SK-N-SH treated with all-trans-retinoic acid at 6 μM for 48 hours (cell line): ENCODE results near the gene EGFL7.
A peak's percentile ranks its signal among the peaks of the same experiment; 100 is the strongest.

Experiments
- ATAC-seq: fragments of 200-7000 bp; cut with Tn5 transposase; 3 replicates; pipeline ENCODE4 v1.9.1; 2020; ENCODE audit warnings: mild to moderate bottlenecking, moderate library complexity
- ARNTL ChIP-seq: fragments of 450-650 bp; formaldehyde crosslinking; IDR thresholded peaks from 2 replicates; pipeline ENCODE4 v1.5.0; 2020; ENCODE audit warnings: low read depth, mild to moderate bottlenecking, moderate library complexity, borderline replicate concordance
- BACH2 ChIP-seq: fragments of 250-450 bp; sonication (Bioruptor Pico); IDR thresholded peaks from 2 replicates; pipeline ENCODE4 v1.9.0; 2021; ENCODE audit warnings: mild to moderate bottlenecking, borderline replicate concordance
- CREB5 ChIP-seq: fragments of 250-450 bp; sonication (Bioruptor Pico); IDR thresholded peaks from 2 replicates; pipeline ENCODE4 v1.5.1; 2020; ENCODE audit warnings: low read depth, mild to moderate bottlenecking, moderate library complexity
- CSDC2 ChIP-seq: fragments of 250-450 bp; sonication (Bioruptor Pico); IDR thresholded peaks from 2 replicates; pipeline ENCODE4 v1.5.0; 2020; ENCODE audit warnings: mild to moderate bottlenecking, moderate library complexity
- CSRNP3 ChIP-seq: fragments of 250-450 bp; sonication (Bioruptor Pico); IDR thresholded peaks from 2 replicates; pipeline ENCODE4 v1.5.1; 2021; ENCODE audit warnings: mild to moderate bottlenecking, moderate library complexity
- ESRRG ChIP-seq: fragments of 250-450 bp; sonication (Bioruptor Pico); IDR thresholded peaks from 2 replicates; pipeline ENCODE4 v1.6.1; 2021; ENCODE audit warnings: mild to moderate bottlenecking
- GLIS3 ChIP-seq: fragments of 250-450 bp; sonication (Bioruptor Pico); IDR thresholded peaks from 2 replicates; pipeline ENCODE4 v1.5.0; 2020; ENCODE audit warnings: mild to moderate bottlenecking, moderate library complexity
- ISL1 ChIP-seq: fragments of 250-450 bp; sonication (Bioruptor Pico); IDR thresholded peaks from 2 replicates; pipeline ENCODE4 v2.1.2; 2022; ENCODE audit warnings: mild to moderate bottlenecking, moderate library complexity
- OSR1 ChIP-seq: fragments of 250-450 bp; sonication (Bioruptor Pico); IDR thresholded peaks from 2 replicates; pipeline ENCODE4 v1.8.0; 2022; ENCODE audit warnings: moderate library complexity, mild to moderate bottlenecking, inconsistent platforms
- PATZ1 ChIP-seq: fragments of 250-450 bp; sonication (Bioruptor Pico); IDR thresholded peaks from 2 replicates; pipeline ENCODE4 v1.8.0; 2020; ENCODE audit warnings: mild to moderate bottlenecking, moderate library complexity, borderline replicate concordance
- POU6F1 ChIP-seq: fragments of 250-450 bp; sonication (Bioruptor Pico); IDR thresholded peaks from 2 replicates; pipeline ENCODE4 v1.8.0; 2021; ENCODE audit warnings: low read depth, mild to moderate bottlenecking, moderate library complexity, borderline replicate concordance
- PPARA ChIP-seq: fragments of 250-450 bp; sonication (Bioruptor Pico); IDR thresholded peaks from 2 replicates; pipeline ENCODE4 v1.5.0; 2020; ENCODE audit warnings: mild to moderate bottlenecking, borderline replicate concordance
- RARB ChIP-seq: fragments of 250-450 bp; sonication (Bioruptor Pico); IDR thresholded peaks from 2 replicates; pipeline ENCODE4 v1.8.0; 2021; ENCODE audit warnings: mild to moderate bottlenecking, moderate library complexity
- TCF4 ChIP-seq: fragments of 250-450 bp; sonication (Bioruptor Pico); IDR thresholded peaks from 2 replicates; pipeline ENCODE4 v1.8.0; 2021; ENCODE audit warnings: mild to moderate bottlenecking, moderate library complexity, borderline replicate concordance
- TOX ChIP-seq: fragments of 250-450 bp; sonication (Bioruptor Pico); IDR thresholded peaks from 2 replicates; pipeline ENCODE4 v1.8.0; 2021; ENCODE audit warnings: mild to moderate bottlenecking, moderate library complexity, borderline replicate concordance
- ZC3H10 ChIP-seq: fragments of 250-450 bp; sonication (Bioruptor Pico); IDR thresholded peaks from 2 replicates; pipeline ENCODE4 v1.5.1; 2021; ENCODE audit warnings: mild to moderate bottlenecking, moderate library complexity
- ZFP3 ChIP-seq: fragments of 250-450 bp; sonication (Bioruptor Pico); IDR thresholded peaks from 2 replicates; pipeline ENCODE4 v1.5.0; 2020; ENCODE audit warnings: mild to moderate bottlenecking, moderate library complexity
- ZFP30 ChIP-seq: fragments of 450-650 bp; formaldehyde crosslinking; IDR thresholded peaks from 2 replicates; pipeline ENCODE4 v1.5.0; 2022; ENCODE audit warnings: mild to moderate bottlenecking, moderate library complexity
- ZNF565 ChIP-seq: fragments of 450-650 bp; formaldehyde crosslinking; conservative IDR thresholded peaks from 2 replicates; pipeline ENCODE4 v1.5.0; 2020; ENCODE audit warnings: low read depth, mild to moderate bottlenecking, moderate library complexity
- ZNF70 ChIP-seq: fragments of 450-650 bp; formaldehyde crosslinking; IDR thresholded peaks from 2 replicates; pipeline ENCODE4 v1.5.0; 2020; ENCODE audit warnings: mild to moderate bottlenecking, moderate library complexity

EGFL7 gene

GRCh38 chr9:136720251-136720897, 57.7 kb downstream of the EGFL7 start:
- TF ChIP-seq ARNTL (CRISPR knock-in tag) (no peak), ZFP30 (CRISPR knock-in tag) (no peak), ISL1 (no peak), ESRRG (CRISPR knock-in tag) (no peak), PATZ1 (CRISPR knock-in tag) (no peak), TCF4 (CRISPR knock-in tag) (no peak), CSDC2 (CRISPR knock-in tag) (no peak), ZNF70 (no peak), CSRNP3 (CRISPR knock-in tag) (no peak), GLIS3 (CRISPR knock-in tag) (no peak), CREB5 (CRISPR knock-in tag) (no peak), POU6F1 (no peak), TOX (CRISPR knock-in tag) (no peak), BACH2 (CRISPR knock-in tag) (no peak), ZNF565 (CRISPR knock-in tag) (no peak), ZC3H10 (CRISPR knock-in tag) (no peak), OSR1 (no peak), RARB (CRISPR knock-in tag) (no peak)
- no peak; the same call in 2 of the 3 replicates for ATAC-seq

- TF ChIP-seq ISL1 (no peak), RARB (CRISPR knock-in tag) (no peak), ZNF565 (CRISPR knock-in tag) (no peak), PPARA (CRISPR knock-in tag) (no peak), ARNTL (CRISPR knock-in tag) (no peak), ZNF70 (no peak), POU6F1 (no peak)
- ATAC-seq = peak; percentile 3
Measured at GRCh38 chr9:136720898-136721338, 58.2 kb downstream of the EGFL7 start.

GRCh38 chr9:136721339-136722092, 58.8 kb downstream of the EGFL7 start:
- TF ChIP-seq ARNTL (CRISPR knock-in tag) (no peak), ZC3H10 (CRISPR knock-in tag) (no peak), ISL1 (no peak), ZNF70 (no peak), CSRNP3 (CRISPR knock-in tag) (no peak), OSR1 (no peak), CSDC2 (CRISPR knock-in tag) (no peak), ZFP3 (CRISPR knock-in tag) (no peak), ESRRG (CRISPR knock-in tag) (no peak), RARB (CRISPR knock-in tag) (no peak), TCF4 (CRISPR knock-in tag) (no peak), PPARA (CRISPR knock-in tag) (no peak)
- ATAC-seq = peak; percentile 34
